Right kidney (tissue), 1 donor: ENCODE results near the gene UBE3D.
"Not testable (repeated sequence)": the region's sequence is repeated elsewhere in the genome, so short reads cannot be mapped to it uniquely, and the experiment has no call there.

Experiments used
- DNase-seq: peaks from one replicate; pipeline ENCODE4 v3.0.0-alpha.2; 2016

UBE3D gene

DNA sequence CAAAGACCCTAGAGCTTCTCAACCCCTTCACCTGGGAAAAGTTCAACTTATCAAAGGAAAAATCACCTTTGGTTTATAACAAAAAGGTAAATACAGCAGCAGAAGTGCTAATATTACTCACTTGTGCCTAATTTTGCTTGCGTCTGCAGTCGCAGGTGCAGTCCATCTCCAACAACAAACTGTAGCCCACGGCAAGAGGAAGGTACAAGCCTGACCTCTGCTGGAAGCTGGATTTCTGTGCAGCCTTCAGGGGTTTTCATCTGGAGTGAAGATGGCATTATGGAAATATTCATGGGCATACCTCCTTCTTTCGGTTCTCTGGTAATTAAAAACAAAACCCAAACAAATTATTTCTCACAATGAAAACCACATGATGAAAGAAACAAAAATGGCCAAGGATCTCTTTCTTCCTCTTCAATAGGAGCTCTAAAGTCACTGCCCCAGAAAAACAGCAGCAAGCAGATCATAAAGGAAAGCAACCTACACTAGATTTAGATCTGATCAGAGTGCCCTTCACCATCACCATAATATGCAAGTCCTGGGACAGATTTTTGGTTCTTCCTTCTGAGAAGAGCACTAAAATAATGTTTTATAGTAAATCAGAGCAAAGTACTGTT lies 7.8 kb downstream of the UBE3D start:
- DNase-seq = peak; percentile 21

DNA sequence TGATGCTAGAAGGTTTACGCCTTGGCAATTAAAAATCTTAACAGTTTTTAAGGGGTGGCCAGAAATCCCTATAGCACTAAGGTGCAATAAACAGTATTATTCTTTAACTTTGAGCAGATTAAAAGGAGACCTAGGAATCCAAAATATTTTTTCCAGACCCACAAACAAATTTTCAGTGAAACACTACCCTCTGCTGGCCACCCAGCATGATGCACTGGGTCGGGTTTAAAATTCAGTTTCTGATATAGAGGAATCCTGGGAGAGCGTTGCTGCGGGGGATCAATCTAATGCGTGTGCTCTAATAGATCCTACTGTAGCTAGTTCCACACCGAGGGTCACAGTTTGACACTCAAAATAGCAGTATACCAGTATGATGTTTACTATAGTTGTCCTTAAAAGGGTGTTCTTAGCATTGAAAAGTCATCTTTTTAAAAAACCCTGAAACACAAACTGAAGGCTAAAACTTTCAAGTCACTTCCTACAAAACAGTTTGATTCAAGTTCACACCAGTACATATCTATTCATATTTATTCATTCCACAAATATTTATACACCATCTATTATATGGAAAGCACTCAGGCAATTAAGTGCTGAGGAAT lies 10.2 kb downstream of the UBE3D start:
- DNase-seq = peak; percentile 38

DNA sequence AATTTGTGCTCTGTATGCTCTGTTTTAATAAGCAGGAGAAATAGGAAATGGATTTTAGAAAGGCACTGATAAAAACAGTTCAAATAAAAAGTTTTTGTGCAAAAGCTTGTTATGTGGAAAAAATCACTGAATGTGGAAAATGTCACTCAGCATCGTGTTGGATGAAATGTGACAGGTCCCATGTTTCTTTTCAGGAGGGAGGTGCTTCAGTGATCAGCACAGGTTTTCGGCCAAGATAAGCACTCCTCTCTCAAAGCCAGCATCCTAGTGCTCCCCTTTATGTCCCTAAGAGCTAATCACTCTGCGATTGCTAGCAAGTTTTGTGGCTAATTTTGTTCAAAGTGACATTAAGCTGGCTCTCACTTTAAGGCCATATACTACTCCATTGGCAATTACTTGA lies 12.0 kb downstream of the UBE3D start:
- no peak for DNase-seq

DNA sequence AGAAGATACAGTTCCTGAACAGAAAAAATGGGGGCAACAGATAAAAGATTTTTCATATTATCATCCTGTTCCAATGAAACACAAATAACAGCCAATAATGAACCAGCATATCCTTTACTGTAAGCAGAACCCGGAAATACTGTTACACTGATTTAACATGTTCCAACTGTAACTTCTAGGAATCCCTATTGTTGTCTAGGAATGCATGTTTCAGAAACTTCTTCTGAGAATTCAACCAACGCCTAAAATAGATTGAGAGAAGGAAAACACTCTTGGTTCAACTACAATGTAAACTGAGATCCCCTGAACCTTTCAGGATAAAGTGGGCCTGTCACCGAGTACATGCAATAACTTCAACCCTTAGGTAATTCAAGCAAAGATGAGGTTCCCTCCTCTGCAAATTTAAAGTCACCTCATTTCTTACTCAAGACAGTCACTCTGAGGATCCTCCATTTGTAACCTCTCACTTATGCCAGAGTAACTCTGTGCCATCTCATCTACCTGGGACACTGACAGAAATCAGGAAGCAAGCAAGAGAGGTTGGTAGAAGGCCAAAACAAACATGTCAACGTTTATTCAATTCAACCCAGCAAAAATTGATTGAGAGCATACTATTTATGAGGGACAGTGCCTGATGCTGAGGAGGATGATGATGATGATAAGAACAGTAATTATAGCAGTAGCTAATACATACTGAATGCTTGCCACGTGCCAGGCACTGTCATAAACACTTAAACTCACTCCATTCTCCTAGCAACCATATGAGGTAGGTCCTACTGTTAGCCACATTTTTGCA lies 14.1 kb downstream of the UBE3D start:
- no peak for DNase-seq

DNA sequence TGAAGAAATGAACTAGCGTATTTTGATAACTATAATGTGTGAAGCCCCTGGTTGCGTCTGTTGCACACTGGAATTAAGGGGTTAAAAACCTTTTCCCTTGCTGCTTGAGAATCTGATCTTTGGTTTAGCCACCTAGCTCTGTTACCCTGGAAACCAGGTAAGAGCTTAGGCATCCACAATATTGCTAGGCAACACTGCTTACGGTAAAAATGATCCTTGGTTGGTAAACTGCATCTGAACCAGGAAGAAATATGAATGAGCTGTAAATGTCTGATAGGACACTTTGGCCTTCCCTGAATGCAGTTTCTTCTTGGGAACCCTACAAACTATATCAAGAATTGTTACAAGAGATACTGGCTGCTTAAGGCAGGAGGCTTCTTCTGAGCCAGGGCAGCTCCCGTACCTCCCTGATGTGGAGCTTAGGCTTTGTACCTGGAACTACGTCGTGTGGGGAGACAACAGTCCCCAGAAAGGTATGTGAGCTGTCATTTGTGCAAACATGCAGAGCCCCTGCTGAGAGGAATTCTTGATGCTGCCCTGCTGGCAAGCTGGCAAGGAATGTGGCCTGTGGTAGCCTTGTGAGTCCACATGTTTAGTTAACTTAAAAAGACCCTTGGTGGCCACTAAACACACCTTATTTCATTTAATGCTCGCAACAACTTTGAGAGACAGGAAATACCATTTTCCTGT lies 18.4 kb downstream of the UBE3D start:
- DNase-seq = no peak

DNA sequence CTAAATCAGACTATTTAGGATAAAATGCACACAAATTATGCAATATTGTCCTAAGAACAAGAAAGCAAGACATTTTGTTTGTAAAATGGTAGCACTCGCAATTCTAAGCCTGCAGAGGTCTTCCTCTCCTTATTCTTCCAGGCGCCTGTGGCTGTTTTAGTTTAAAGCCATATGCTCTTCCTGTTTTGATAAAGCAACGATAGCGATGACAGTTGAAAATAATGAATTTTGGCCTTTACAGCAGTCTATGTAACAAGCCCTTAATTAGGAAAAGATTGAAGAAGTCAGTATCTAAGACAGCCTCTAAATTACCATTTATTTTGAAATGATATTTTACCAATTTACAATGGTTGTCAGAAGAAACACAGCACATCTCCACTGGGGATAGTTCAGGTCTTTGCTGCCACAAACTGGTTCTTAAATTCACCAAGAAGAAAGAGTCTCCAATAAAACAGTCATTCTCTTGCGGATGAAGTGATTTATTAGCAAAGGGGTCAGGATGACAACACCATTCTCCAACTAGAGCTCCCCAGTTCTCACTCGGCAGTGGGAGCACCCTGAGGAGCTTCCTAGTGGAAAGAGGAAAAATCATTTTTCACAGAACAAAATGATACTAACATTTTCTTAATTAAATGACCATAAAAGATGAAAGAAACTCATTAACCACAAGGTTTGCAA lies 21.4 kb downstream of the UBE3D start:
- DNase-seq = no peak

DNA sequence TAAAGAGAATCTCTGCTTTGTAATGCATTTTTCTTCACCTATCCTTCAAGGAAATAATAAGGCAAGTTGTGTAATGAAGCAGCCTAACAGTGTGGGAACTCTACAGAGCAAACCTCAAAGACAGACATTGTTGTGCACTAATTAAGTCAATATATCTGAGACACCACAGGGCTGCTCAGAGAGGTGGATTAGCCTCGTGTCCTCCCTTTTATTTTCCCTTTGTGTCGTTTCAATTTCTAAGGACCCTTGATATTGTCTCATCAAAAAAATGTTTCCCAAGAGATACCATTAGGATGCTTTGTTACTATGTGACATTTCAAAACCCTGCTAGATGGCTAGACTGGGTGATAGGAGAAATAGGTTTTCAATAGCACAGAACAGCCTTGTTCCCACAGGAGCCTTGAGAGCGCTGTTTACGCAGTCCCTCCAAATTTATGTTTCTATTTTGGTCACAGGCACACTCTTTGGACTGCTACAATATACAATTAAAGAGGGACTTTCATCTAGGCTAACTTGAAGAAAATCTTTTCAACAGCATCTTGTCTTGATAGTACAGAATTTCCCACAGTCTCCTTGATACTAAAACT lies 23.1 kb downstream of the UBE3D start:
- no peak for DNase-seq

DNA sequence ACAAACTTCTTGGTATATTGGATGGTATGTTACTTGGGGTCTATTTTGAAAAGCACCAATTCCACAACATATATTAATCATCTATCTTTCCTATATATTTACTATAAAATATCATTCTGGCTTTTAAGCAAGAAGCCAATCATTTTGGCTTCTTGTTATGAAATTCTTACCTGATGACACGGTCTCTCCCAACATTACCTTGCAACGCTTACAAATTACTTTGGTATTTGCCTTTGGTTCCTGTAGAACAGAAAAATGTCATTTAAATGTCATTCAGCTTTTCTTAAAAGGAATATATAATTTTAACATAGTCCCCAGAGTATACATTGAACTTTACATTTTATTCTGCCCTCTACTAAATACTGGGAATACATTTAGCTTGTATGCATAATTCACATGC lies 27.4 kb downstream of the UBE3D start:
- DNase-seq = no peak

DNA sequence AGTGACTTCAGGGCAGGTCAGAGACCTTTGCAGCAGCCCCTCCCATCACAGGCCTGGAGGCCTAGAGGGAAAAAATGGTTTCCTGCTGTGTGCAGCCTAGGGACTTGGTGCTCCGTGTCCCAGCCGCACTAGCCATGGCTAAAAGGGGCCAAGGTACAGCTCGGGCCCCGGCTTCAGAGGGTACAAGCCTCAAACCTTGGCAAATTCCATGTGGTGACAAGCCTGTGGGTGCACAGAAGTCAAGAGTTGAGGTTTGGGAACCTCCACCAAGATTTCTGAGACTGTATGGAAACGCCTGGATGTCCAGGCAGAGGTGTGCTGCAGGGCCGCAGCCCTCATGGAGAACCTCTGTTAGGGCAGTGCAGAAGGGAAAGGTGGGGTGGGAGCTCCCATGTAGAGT lies 34.0 kb downstream of the UBE3D start:
- no peak for DNase-seq

DNA sequence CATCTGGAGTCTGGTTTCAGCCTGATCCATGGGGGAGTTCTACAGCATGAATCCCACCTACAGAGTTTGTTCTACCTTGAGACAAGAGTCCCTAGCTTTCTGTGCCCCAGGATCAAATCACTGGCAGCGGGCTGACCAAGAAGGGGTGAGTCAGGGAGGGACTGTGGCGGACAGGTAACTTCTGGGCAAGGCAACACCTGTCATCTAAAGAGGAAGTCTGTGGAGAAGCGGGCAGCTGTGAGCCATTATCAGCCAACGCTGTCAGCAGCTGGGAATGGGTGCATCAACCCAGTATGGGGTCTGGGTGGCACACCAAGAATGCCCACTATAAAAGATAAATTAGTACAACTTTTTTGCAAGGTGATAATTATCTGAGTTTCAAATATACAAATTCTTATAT lies 45.9 kb downstream of the UBE3D start:
- DNase-seq = no peak

DNA sequence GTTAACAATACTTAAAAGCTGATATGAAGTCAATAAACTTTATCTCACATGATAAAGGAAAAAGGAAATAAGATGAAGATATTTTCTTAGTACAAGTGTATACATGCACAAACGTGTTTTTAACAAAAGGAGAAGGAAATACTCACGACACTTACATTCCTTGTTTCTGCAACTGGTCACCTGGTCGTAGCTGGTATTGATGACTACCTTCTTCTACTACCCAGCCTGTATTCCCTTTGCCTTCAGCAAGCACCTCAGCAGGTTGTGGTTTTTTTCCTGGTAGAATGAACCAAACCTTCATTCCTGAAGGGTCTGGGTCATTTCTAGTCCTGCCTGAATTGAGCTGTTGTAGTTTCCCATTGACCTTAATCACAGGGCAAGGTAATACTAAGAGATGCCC lies 54.5 kb downstream of the UBE3D start:
- DNase-seq = not testable (repeated sequence)

DNA sequence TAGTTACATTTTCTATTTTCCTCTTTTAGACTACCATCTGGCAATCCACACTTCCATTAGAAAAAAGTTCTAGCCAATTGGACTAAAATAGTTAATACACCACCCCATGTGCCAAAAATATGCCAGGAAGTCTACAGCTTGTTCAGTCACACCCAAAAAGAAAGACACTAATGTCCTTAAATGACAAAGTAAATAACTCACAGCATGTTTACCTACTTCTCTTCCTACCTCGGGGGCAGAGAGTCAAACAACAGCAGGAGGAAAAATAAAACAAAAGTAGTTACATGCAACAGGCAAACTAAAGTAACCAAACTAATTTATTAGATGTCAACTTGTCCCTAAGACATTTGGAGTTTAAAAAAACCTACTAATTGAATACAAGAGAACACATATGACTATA lies 57.0 kb downstream of the UBE3D start:
- DNase-seq = no peak

DNA sequence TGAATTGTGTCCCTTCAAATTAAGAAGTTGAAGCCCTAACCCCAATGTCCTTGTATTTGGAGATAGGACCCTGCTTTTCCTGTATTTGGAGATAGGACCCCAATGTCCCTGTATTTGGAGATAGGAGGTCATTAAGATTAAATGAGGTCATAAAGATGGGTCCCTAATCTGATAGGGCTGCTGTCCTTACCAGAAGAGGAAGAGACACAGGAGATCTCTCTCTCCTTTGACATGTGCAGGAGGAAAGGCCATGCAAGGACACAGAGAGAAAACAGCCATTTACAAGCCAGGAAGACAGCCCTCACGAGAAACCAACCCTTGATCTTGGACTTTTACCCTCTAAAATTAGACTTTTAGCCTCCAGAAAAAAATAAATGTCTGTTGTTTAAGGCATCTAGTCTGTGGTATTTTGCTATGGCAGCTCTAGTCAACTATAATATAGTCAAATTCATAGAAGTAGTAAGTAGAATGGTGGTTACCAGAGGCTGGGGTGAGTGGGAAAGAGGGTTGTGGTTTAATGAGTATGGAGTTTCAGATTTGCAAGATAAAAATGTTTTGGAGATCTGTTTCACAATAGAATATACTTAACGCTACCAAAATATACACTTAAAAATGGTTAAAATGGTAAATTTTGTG lies 59.3 kb downstream of the UBE3D start:
- DNase-seq = no peak

DNA sequence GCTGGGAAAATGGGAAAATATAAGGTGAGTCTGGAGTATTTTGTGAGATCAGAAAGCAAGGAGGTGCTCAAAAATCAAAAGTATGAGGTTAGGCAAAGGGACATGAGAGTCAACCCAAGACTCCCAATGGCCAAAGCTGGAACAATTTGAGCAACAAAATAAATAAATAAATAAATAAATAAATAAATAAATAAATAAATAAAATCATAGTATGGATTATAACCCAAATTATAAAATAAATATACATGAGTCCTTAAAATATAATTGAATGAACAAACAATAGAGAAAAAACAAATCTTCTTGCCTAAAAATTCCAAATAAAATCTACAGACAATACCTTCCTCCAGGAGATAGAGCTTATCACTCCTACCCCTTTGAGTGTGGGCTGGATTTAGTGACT lies 69.5 kb downstream of the UBE3D start:
- no peak for DNase-seq

DNA sequence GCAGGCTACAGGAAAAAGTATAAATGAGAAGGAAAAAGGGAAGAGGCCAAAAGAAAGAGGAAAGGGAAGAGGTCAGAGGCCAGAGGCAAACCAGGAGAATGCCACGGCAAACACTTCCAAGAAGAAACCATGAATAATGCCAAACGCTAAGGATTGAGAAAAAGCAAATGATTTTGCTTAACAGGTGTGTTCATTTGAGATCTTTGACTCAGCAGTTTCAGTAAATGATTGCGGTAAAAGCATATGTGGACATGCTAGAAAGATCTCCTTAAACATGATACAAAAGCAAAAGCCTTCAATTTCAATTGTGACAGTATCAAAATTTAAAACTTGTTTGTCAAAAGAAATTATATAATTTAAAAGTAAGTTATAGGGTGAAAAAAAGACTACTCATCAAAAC lies 70.6 kb downstream of the UBE3D start:
- DNase-seq = no peak

DNA sequence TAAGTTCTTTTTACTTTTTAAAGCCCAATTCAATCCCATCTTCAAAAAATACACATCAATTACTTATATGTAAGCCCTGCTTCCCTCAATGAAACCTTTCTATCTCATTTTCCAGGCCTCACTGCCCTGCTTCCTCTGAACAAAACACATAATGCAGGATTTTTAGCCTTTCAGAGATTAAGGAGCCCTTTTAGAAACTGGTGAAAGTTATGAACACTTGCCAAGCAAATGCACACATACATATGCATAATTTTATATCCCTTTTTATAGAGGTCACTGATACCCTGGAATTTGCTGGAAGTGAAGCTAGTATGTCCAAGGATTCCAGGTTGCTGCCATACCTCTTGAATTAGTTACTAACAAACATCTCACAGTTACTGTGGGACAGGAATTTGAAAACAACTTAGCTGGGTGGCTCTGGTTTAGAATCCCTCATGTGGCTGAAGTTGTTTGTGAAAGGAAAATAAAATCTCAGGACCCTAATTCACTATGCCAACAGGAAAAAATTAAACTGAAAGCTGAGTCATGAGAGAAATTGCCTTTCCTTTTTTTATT lies 75.8 kb downstream of the UBE3D start:
- no peak for DNase-seq

DNA sequence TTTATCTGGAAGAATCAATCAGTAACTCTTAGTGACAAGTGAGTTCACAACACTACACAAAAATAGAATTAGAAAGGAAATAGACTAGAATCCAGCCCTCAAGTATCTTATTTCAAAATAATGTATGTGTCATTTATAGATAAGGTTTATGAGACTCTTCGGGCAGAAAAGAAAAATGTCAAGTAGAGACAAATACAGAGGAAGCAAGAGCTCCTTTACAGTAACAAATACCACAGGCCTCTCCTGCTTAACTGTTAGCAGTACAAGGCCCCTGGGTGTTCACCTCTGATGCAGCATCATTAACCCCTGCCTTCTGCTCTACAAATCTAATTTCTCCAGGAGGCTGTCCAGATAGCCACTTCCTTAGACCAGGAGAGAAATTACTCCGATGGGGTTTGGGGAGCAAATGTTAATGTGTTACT lies 76.7 kb downstream of the UBE3D start:
- peak; percentile 19 for DNase-seq

DNA sequence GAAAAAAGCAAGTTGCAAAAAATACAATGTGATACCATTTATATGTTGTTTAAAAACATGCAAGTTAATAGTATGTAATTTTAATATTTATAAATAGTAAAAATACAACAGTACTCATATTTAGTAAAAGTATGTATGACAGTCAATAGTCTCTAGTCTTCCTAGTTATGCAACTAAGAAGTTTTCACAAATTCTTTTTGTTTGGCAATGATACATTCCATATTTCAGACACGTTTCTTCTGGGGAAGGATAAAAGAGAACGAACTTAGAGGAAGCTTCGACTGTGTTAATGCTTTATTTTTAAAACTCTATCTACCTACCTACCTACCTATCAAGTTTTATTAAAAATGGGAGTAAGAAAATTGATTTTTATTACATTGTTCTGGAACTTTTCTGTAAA lies 77.7 kb downstream of the UBE3D start:
- no peak for DNase-seq

DNA sequence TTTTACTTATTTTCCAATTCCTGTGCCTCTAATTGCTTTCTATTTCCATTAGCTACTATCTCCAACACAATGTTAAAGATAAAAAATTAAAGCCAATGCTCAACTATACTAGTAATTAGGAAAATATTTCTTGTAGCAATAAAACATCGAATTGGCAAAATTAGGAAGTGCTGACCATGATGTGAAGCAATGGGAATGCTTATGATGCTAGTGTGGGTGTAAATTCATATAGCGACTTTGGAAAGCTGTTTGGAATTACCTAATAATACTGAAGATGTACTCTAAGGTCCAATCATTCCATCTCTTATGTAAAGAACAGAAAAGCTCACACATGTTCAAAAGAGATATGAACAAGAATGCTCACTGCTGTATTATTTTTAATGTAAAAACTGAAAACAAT lies 78.2 kb downstream of the UBE3D start:
- no peak for DNase-seq

DNA sequence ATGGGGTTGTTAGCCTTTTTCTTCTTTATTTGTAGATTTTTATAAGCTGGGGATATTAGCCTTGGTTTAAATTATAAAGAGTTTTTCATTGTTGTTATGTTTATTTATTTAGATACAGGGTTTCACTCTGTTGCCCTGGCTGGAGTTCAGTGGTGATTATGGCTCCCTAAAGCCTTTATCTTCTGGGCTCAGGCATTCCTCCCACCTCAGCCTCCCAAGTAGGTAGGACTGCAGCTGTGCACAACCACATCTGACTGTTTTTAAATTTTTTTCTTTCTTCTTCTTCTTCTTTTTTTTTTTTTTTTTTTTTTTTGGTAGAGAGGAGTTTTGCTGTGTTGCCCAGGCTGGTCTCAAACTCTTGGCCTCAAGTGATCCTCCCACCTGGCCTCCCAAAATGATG lies 80.9 kb downstream of the UBE3D start:
- DNase-seq = no peak

DNA sequence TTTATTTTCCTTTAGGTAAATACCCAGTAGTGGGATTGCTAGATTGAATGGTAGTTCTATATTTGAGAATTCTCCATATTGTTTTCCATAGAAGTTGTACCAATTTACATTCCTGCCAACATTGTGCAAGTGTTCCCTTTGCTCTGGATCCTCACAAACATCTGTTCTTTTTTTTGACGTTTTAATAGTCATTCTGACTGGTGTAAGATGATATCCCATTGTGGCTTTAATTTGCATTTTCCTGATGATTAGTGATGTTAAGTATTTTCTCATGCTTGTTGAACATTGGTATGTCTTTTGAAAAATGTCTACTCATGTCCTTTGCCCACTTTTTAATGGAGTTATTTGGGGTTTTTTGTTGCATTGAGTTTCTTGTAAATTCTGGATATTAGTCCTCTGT lies 85.6 kb downstream of the UBE3D start:
- no peak for DNase-seq

DNA sequence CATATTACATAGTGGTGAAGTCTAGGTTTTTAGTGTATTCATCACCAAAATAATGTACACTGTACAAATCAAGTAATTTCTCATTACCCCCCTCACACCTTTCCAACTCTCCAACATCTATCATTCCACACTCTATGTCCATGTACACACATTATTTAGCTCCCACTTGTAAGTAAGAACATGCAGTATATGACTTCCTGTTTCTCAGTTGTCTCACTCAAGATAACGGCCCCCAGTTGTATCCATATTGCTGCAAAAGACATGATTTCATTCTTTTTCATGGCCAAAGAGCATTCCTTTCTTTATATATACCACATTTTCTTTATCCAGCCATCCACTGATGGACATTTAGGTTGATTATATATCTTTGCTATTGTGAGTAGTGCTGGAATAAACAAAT lies 86.0 kb downstream of the UBE3D start:
- no peak for DNase-seq
